ENCODE results near the gene EPC1.

Gene EPC1

DNA sequence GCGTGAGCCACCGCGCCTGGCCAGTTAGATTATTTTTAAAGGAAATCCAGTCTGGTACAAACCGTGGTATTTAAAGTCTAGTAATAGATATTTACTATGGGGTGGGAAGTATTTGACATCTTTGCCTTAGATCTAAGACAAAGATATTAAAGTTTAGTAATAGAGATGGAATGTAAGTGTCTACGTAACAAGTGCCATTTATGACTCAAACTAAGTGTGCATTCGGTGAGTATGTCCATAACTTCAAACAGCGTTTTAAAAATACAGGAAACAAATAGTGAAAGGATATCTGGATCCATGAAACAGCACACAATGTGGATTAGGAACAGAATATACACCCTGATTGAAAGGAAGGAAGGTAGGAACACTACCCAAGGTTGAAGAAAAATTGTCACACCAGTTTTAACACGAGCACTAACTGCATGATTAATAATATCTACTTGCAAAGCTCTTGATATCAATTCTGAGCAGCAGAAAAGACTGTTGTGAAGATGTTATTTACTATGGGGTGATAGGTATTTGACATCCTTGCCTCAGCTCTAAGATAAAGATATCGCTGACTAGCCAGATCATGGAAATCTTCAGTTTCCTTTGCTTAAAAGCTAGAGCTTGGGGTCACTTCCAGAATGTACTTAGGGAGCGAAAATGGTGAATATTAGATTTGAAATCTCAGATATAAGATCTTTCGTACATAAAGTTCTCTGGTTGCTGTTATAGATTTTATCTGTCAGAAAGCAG lies 48.7 kb downstream of the EPC1 start:
- no peak overlapping the region for H3K4me3 ChIP-seq
- TF ChIP-seq POLR2AphosphoS5 (IDR thresholded peaks at IDR 0.05; ENCODE audit: borderline replicate concordance, low read depth, low read length) (no peak), FOXP2 (optimal IDR thresholded peaks at IDR 0.05; ENCODE audit: control extremely low read depth, extremely low read length, insufficient read depth) (no peak), EZH2 (IDR thresholded peaks at IDR 0.05) (no peak)
- no peaks in the 10 kb centered on the region for H3K9me3 ChIP-seq (ENCODE audit: low read depth, low read length)
- DNase-seq (ENCODE audit: low read depth, low spot score) = no peak
- no peak overlapping the region for H3K27ac ChIP-seq
- H3K9ac ChIP-seq (ENCODE audit: insufficient read length) = no peak overlapping the region
- peaks cover 16% of the 10 kb centered on the region for H3K36me3 ChIP-seq (ENCODE audit: insufficient read depth, low read length)

DNA sequence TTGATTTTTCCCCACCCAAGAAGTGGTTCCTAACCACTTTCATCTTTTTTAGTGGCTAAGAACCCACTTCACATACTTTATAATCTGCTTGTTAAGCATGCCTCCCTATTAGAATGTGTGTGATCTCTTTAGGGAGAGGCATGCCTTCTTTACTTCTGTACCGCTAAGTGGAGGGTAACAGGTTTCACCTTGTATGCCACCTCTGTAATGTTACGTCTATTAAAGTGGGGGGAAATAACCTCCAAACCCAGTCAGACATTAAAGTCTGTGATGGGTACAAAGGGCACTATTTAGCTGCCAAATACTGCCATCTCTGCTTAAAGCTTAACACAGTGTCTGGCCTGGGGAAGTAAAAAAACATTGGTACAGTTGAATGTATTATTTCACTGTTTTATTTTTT lies 51.9 kb downstream of the EPC1 start:
- Histone ChIP-seq H3K9ac (ENCODE audit: insufficient read length) (no peak overlapping the region), H3K9me3 (ENCODE audit: low read depth, low read length) (no peaks in the 10 kb centered on the region), H3K4me3 (no peak overlapping the region), H3K27ac (no peak overlapping the region), H3K36me3 (ENCODE audit: insufficient read depth, low read length) (peaks cover 18% of the 10 kb centered on the region)
- TF ChIP-seq POLR2AphosphoS5 (IDR thresholded peaks at IDR 0.05; ENCODE audit: borderline replicate concordance, low read depth, low read length) (no peak), FOXP2 (optimal IDR thresholded peaks at IDR 0.05; ENCODE audit: control extremely low read depth, extremely low read length, insufficient read depth) (no peak), EZH2 (IDR thresholded peaks at IDR 0.05) (no peak)
- no peak for DNase-seq (ENCODE audit: low read depth, low spot score)

GRCh38 chr10:32293581-32293980 lies 53.4 kb downstream of the EPC1 start:
- Histone ChIP-seq H3K9ac (ENCODE audit: insufficient read length) (no peak overlapping the region), H3K27ac (no peak overlapping the region), H3K4me3 (no peak overlapping the region), H3K9me3 (ENCODE audit: low read depth, low read length) (no peaks in the 10 kb centered on the region), H3K36me3 (ENCODE audit: insufficient read depth, low read length) (peaks cover 18% of the 10 kb centered on the region)
- DNase-seq (ENCODE audit: low read depth, low spot score) = no peak
- TF ChIP-seq EZH2 (IDR thresholded peaks at IDR 0.05) = no peak
- no peak for TF ChIP-seq FOXP2 (optimal IDR thresholded peaks at IDR 0.05; ENCODE audit: control extremely low read depth, extremely low read length, insufficient read depth)
- no peak for TF ChIP-seq POLR2AphosphoS5 (IDR thresholded peaks at IDR 0.05; ENCODE audit: borderline replicate concordance, low read depth, low read length)

- Histone ChIP-seq H3K36me3 (ENCODE audit: insufficient read depth, low read length) (peaks cover 21% of the 10 kb centered on the region), H3K4me3 (no peak overlapping the region), H3K9ac (ENCODE audit: insufficient read length) (no peak overlapping the region), H3K9me3 (ENCODE audit: low read depth, low read length) (no peaks in the 10 kb centered on the region), H3K27ac (no peak overlapping the region)
- DNase-seq (ENCODE audit: low read depth, low spot score) = no peak
- TF ChIP-seq FOXP2 (optimal IDR thresholded peaks at IDR 0.05; ENCODE audit: control extremely low read depth, extremely low read length, insufficient read depth) (no peak), EZH2 (IDR thresholded peaks at IDR 0.05) (no peak), POLR2AphosphoS5 (IDR thresholded peaks at IDR 0.05; ENCODE audit: borderline replicate concordance, low read depth, low read length) (no peak)
These were observed 67.2 kb downstream of the EPC1 start for GRCh38 chr10:32279795-32280194.

DNA sequence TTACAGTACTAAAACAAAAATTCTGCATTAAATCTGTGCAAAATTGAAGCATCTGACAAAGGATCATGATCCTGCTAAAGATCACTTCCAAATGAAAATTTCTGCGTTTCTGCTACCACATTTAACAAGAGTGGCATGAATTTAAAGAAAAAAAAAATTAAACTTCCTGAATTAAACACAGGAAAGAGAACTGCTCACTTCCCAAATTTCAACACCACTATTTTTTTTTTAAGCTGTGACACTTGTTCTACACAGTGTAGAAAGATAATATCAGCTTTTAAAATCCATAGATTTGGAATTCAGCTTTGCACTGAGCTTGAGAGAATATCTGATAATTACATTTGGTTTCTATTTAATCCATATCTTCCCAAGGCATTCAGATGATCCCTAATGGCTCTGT lies 73.6 kb downstream of the EPC1 start:
- no peaks in the 10 kb centered on the region for H3K9me3 ChIP-seq (ENCODE audit: low read depth, low read length)
- no peak overlapping the region for H3K9ac ChIP-seq (ENCODE audit: insufficient read length)
- H3K36me3 ChIP-seq (ENCODE audit: insufficient read depth, low read length) = peaks cover 51% of the 10 kb centered on the region
- no peak for DNase-seq (ENCODE audit: low read depth, low spot score)
- no peak overlapping the region for H3K27ac ChIP-seq
- TF ChIP-seq POLR2AphosphoS5 (IDR thresholded peaks at IDR 0.05; ENCODE audit: borderline replicate concordance, low read depth, low read length) (no peak), FOXP2 (optimal IDR thresholded peaks at IDR 0.05; ENCODE audit: control extremely low read depth, extremely low read length, insufficient read depth) (no peak), EZH2 (IDR thresholded peaks at IDR 0.05) (no peak)
- H3K4me3 ChIP-seq = no peak overlapping the region

- no peak for TF ChIP-seq FOXP2 (optimal IDR thresholded peaks at IDR 0.05; ENCODE audit: control extremely low read depth, extremely low read length, insufficient read depth)
- no peak for TF ChIP-seq POLR2AphosphoS5 (IDR thresholded peaks at IDR 0.05; ENCODE audit: borderline replicate concordance, low read depth, low read length)
- H3K36me3 ChIP-seq (ENCODE audit: insufficient read depth, low read length) = peaks cover 60% of the 10 kb centered on the region
- no peak for DNase-seq (ENCODE audit: low read depth, low spot score)
- no peak overlapping the region for H3K9ac ChIP-seq (ENCODE audit: insufficient read length)
- H3K9me3 ChIP-seq (ENCODE audit: low read depth, low read length) = no peaks in the 10 kb centered on the region
- H3K27ac ChIP-seq = no peak overlapping the region
- H3K4me3 ChIP-seq = no peak overlapping the region
These were observed 75.3 kb downstream of the EPC1 start for GRCh38 chr10:32271617-32272016.

- Histone ChIP-seq H3K36me3 (ENCODE audit: insufficient read depth, low read length) (peaks cover 60% of the 10 kb centered on the region), H3K4me3 (no peak overlapping the region), H3K27ac (no peak overlapping the region), H3K9me3 (ENCODE audit: low read depth, low read length) (no peaks in the 10 kb centered on the region), H3K9ac (ENCODE audit: insufficient read length) (no peak overlapping the region)
- no peak for DNase-seq (ENCODE audit: low read depth, low spot score)
- no peak for TF ChIP-seq EZH2 (IDR thresholded peaks at IDR 0.05)
- TF ChIP-seq POLR2AphosphoS5 (IDR thresholded peaks at IDR 0.05; ENCODE audit: borderline replicate concordance, low read depth, low read length) = no peak
- no peak for TF ChIP-seq FOXP2 (optimal IDR thresholded peaks at IDR 0.05; ENCODE audit: control extremely low read depth, extremely low read length, insufficient read depth)
These were observed 77.4 kb downstream of the EPC1 start for GRCh38 chr10:32269343-32270100.

DNA sequence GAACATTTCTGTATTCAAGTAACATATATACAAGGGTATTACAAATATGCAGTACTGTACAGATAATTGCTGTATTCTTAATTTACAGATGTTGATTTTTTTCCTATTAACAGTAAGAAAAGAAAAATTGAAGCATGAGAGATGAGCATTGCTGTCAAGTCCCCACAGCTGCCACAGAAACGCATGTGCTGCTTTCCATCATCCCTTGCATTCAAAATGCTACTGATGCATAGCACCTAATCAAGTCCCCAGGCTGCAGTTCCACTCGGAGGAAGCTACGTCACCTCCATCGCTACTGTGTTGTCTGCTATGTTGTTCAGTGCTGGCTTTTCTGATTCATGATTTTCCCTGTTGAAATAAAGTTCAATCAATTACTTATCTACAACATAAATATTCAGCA lies 78.2 kb downstream of the EPC1 start:
- H3K9me3 ChIP-seq (ENCODE audit: low read depth, low read length) = no peaks in the 10 kb centered on the region
- no peak overlapping the region for H3K27ac ChIP-seq
- TF ChIP-seq EZH2 (IDR thresholded peaks at IDR 0.05) = no peak
- no peak for TF ChIP-seq POLR2AphosphoS5 (IDR thresholded peaks at IDR 0.05; ENCODE audit: borderline replicate concordance, low read depth, low read length)
- TF ChIP-seq FOXP2 (optimal IDR thresholded peaks at IDR 0.05; ENCODE audit: control extremely low read depth, extremely low read length, insufficient read depth) = no peak
- no peak overlapping the region for H3K9ac ChIP-seq (ENCODE audit: insufficient read length)
- H3K36me3 ChIP-seq (ENCODE audit: insufficient read depth, low read length) = peaks cover 54% of the 10 kb centered on the region
- no peak overlapping the region for H3K4me3 ChIP-seq
- no peak for DNase-seq (ENCODE audit: low read depth, low spot score)
